Measurements from ENCODE around the gene ENTPD6.

GRCh38 chr20:25196786-25197120 is 1.2 kb downstream of the ENTPD6 start:
- TF ChIP-seq TAF1 (IDR thresholded peaks at IDR 0.05; ENCODE audit: borderline replicate concordance, insufficient read depth, low read length) (no peak), POLR2AphosphoS5 (IDR thresholded peaks at IDR 0.05; ENCODE audit: low read depth, low read length) (no peak), FOXP2 (optimal IDR thresholded peaks at IDR 0.05; ENCODE audit: borderline replicate concordance, extremely low read depth, extremely low read length, insufficient read depth) (no peak), REST (IDR thresholded peaks at IDR 0.05; ENCODE audit: insufficient read depth in 1 of 2, low read depth in 2 of 2, low read length in 2 of 2) (no peak), SIN3A (IDR thresholded peaks at IDR 0.05; ENCODE audit: borderline replicate concordance, insufficient read depth, low read length) (no peak)
